HG02981 (cell line): Measurements from ENCODE around the gene SYNDIG1L.

ENCODE experiments used
- ATAC-seq: cut with Tn5 transposase; IDR thresholded peaks from one replicate; pipeline ENCODE4 v1.9.1; 2021; ENCODE audit warnings: mild to moderate bottlenecking, moderate library complexity; ENCODE audit not compliant: unreplicated experiment

SYNDIG1L gene

GRCh38 chr14:74429991-74430390, 4.0 kb upstream of the SYNDIG1L start:
- no peak for ATAC-seq

GRCh38 chr14:74429221-74429691, 3.2 kb upstream of the SYNDIG1L start:
- no peak for ATAC-seq

GRCh38 chr14:74427651-74428050, 1.6 kb upstream of the SYNDIG1L start:
- ATAC-seq: no peak

- ATAC-seq: no peak
These were observed 347 bp downstream of the SYNDIG1L start for GRCh38 chr14:74425525-74426201.

- ATAC-seq: no peak
These were observed 1.4 kb downstream of the SYNDIG1L start for GRCh38 chr14:74424606-74425005.

- ATAC-seq: no peak
These were observed 2.8 kb downstream of the SYNDIG1L start for GRCh38 chr14:74423246-74423645.

GRCh38 chr14:74421981-74422380, 4.0 kb downstream of the SYNDIG1L start:
- ATAC-seq: no peak

- no peak for ATAC-seq
These were observed 6.9 kb downstream of the SYNDIG1L start for GRCh38 chr14:74419086-74419485.

GRCh38 chr14:74418031-74418430, 8.0 kb downstream of the SYNDIG1L start:
- ATAC-seq: no peak

GRCh38 chr14:74417611-74418010, 8.4 kb downstream of the SYNDIG1L start:
- ATAC-seq: no peak

- ATAC-seq: no peak
These were observed 8.8 kb downstream of the SYNDIG1L start for GRCh38 chr14:74417201-74417600.

- no peak for ATAC-seq
These were observed 10.9 kb downstream of the SYNDIG1L start for GRCh38 chr14:74415115-74415437.

- ATAC-seq: no peak
These were observed 11.5 kb downstream of the SYNDIG1L start for GRCh38 chr14:74414403-74415114.

GRCh38 chr14:74413627-74414026, 12.4 kb downstream of the SYNDIG1L start:
- no peak for ATAC-seq

- no peak for ATAC-seq
These were observed 13.3 kb downstream of the SYNDIG1L start for GRCh38 chr14:74412753-74413152.

GRCh38 chr14:74411671-74412070, 14.3 kb downstream of the SYNDIG1L start:
- no peak for ATAC-seq

- no peak for ATAC-seq
These were observed 16.6 kb downstream of the SYNDIG1L start for GRCh38 chr14:74409441-74409840.

- no peak for ATAC-seq
These were observed 17.1 kb downstream of the SYNDIG1L start for GRCh38 chr14:74408870-74409269.

- ATAC-seq: no peak
These were observed 18.2 kb downstream of the SYNDIG1L start for GRCh38 chr14:74407801-74408154.

GRCh38 chr14:74407021-74407800, 18.8 kb downstream of the SYNDIG1L start:
- no peak for ATAC-seq

GRCh38 chr14:74405663-74406062, 20.3 kb downstream of the SYNDIG1L start:
- ATAC-seq: no peak

- ATAC-seq: no peak
These were observed 21.6 kb downstream of the SYNDIG1L start for GRCh38 chr14:74404435-74404834.
